Transverse colon (tissue), 4 donors: ENCODE data around the gene TMEM229B. TPM values are rescaled to one million over a fixed set of nuclear protein-coding genes. Genes with fewer than 3 reads are reported as not detected.

Source experiments
- DNase-seq: peaks from one replicate; pipeline ENCODE4 v3.0.0-alpha.2; 2019
- H3K27ac ChIP-seq, 4 donors: fragments of 200-600 bp; sonication (generic); 2 replicates each; pipeline ENCODE4 v1.5.1; 2016 to 2018; ENCODE audit warnings: inconsistent platforms in 4 of 4
- H3K27me3 ChIP-seq: fragments of 200-600 bp; sonication (generic); 2 replicates; pipeline ENCODE4 v1.5.1; 2017; ENCODE audit warnings: inconsistent platforms
- H3K36me3 ChIP-seq, 4 donors: fragments of 200-600 bp; sonication (generic); 2 replicates each; pipeline ENCODE4 v1.5.1; 2017 to 2019; ENCODE audit warnings: inconsistent platforms in 4 of 4
- H3K4me1 ChIP-seq, 4 donors: fragments of 200-600 bp; sonication (generic); 2 replicates each; pipeline ENCODE4 v1.5.1; 2017 to 2020; ENCODE audit warnings: inconsistent platforms in 4 of 4
- H3K4me3 ChIP-seq, 4 donors: fragments of 200-600 bp; sonication (generic); 1 replicate in 1 of 4; 2 replicates in 3 of 4; pipeline versions ENCODE4 v1.5.1 to v1.6.1; 2017 to 2019; ENCODE audit warnings: inconsistent platforms in 4 of 4
- H3K9me3 ChIP-seq, 2 donors: fragments of 200-600 bp; sonication (generic); 2 replicates each; pipeline ENCODE4 v1.5.1; 2017 to 2019; ENCODE audit warnings: inconsistent platforms in 2 of 2
- CTCF ChIP-seq, 5 experiments: fragments of 200-600 bp in 3 of 5; fragments of 450-650 bp in 2 of 5; sonication (generic) in 3 of 5; IDR thresholded peaks; 1 replicate in 2 of 5; 2 replicates in 3 of 5; pipeline ENCODE4 v1.5.1; 2016 to 2017; ENCODE audit warnings: antibody characterized with exemption in 5 of 5, inconsistent platforms in 3 of 5, mild to moderate bottlenecking in 2 of 5, moderate library complexity in 1 of 5
- EP300 ChIP-seq: sonication (generic); formaldehyde crosslinking; IDR thresholded peaks from one replicate; pipeline ENCODE4 v1.6.1; 2017; ENCODE audit warnings: antibody characterized with exemption, low read depth
- POLR2A ChIP-seq: fragments of 450-650 bp; IDR thresholded peaks from one replicate; pipeline ENCODE4 v1.6.1; 2016; ENCODE audit warnings: antibody characterized with exemption, mild to moderate bottlenecking, moderate library complexity
- POLR2AphosphoS5 ChIP-seq, 3 donors: sonication (generic); formaldehyde crosslinking; IDR thresholded peaks; one replicate each; pipeline ENCODE4 v1.6.1; 2016; ENCODE audit warnings: antibody characterized with exemption in 3 of 3
- WGBS, 2 donors: methylation state at CpG; one replicate each; pipeline ENCODE4 v1.1.5; 2018; ENCODE audit warnings: low coverage in 1 of 2; 5-methylcytosine and 5-hydroxymethylcytosine counted together
- in situ Hi-C, 4 donors: fragments of 200-750 bp; cut with MboI; loops; one replicate each; pipeline versions ENCODE4 v1.15.0 to v1.15.1; 2017; ENCODE audit warnings: low sequenced_read_pairs in 3 of 4, low pct_ligation_motif_present in 1 of 4, low pct_unique_long_range_greater_than_20kb in 1 of 4
- intact Hi-C: fragments of 100-400 bp; cut with DNase I; formaldehyde crosslinking; loops from one replicate; pipeline ENCODE4 v1.15.1; 2023; ENCODE audit warnings: low total_unique reads
- total RNA-seq, 4 donors: library from RNA; depleted of rRNA; stranded (reverse); fragments of >200 nt; gene quantifications; one replicate each; pipeline ENCODE4 v1.1.0, GENCODE V29; 2016

Gene TMEM229B
- total RNA-seq, 4 donors from 2014 or later, result 3.7 to 13.5 (median 7.4) TPM

GRCh38 chr14:67532998-67533753 is 44.7 kb upstream of the TMEM229B start, which contains the start of gene PLEKHH1:
Gene PLEKHH1 (plus strand): TSS chr14:67533290. CDS start chr14:67541868, 8,578 bp downstream.
- in situ Hi-C loops (no loop called here), intact Hi-C loops (no loop called here)
- peak within 1 kb of the TSS; percentile 21 to 89 (median 82) for H3K4me3 ChIP-seq
- no peaks in the 10 kb centered on the region for H3K27me3 ChIP-seq
- peaks cover 0 to 18% (median 8%) of the 10 kb centered on the region in 4 donors for H3K4me1 ChIP-seq
- WGBS, 2 donors, result 1% methylated on average over 30 of the region's 86 CpGs; no CpG with 5 or more reads in 1 of the 2 donors
- TF ChIP-seq POLR2AphosphoS5 (IDR thresholded peaks at IDR 0.05), result peak; percentile 82 to 91 (median 83)
- no peak for TF ChIP-seq EP300
- TF ChIP-seq POLR2A, result peak; percentile 80
- no peak for TF ChIP-seq CTCF (IDR thresholded peaks at IDR 0.05)
- H3K27ac ChIP-seq, result peak within 1 kb of the TSS; percentile 75 to 91 (median 89)
- H3K36me3 ChIP-seq, result no peaks in the 10 kb centered on the region
- DNase-seq, result peak; percentile 88
- no peaks in the 10 kb centered on the region for H3K9me3 ChIP-seq

- in situ Hi-C loops, result no loop called here
- no peaks in the 10 kb centered on the region for H3K36me3 ChIP-seq
- no peaks in the 10 kb centered on the region for H3K27me3 ChIP-seq
- 18 to 50% methylated on average over 6 to 18 of the region's 23 CpGs for WGBS, 2 donors
- intact Hi-C loops, result no loop called here
- H3K4me1 ChIP-seq, result peaks cover 0 to 18% (median 8%) of the 10 kb centered on the region in 4 donors
- TF ChIP-seq POLR2A (no peak), EP300 (no peak), POLR2AphosphoS5 (IDR thresholded peaks at IDR 0.05) (no peak), CTCF (IDR thresholded peaks at IDR 0.05) (no peak)
- DNase-seq, result no peak
- H3K4me3 ChIP-seq, result peak overlapping the region; percentile 21 to 89 (median 82)
- peak overlapping the region; percentile 75 to 91 (median 89) for H3K27ac ChIP-seq
- H3K9me3 ChIP-seq, result no peaks in the 10 kb centered on the region
Measured at GRCh38 chr14:67532606-67532997, 44.1 kb upstream of the TMEM229B start.

- Histone ChIP-seq H3K4me3 (no peak overlapping the region), H3K36me3 (no peaks in the 10 kb centered on the region), H3K9me3 (no peaks in the 10 kb centered on the region), H3K4me1 (peaks cover 0 to 24% (median 8%) of the 10 kb centered on the region in 4 donors), H3K27me3 (peaks cover 5% of the 10 kb centered on the region), H3K27ac (no peak overlapping the region)
- WGBS, 2 donors, result 69 to 77% methylated on average over 3 to 5 of the region's 5 CpGs
- no peak for DNase-seq
- TF ChIP-seq CTCF (IDR thresholded peaks at IDR 0.05) (no peak), EP300 (no peak), POLR2A (no peak), POLR2AphosphoS5 (IDR thresholded peaks at IDR 0.05) (no peak)
- in situ Hi-C loops, result no loop called here
- intact Hi-C loops, result loop anchor here (5.0 kb wide), 1 partner anchor 37 kb away; no protein-coding TSS in a partner anchor
Measured at GRCh38 chr14:67529947-67530935, 41.7 kb upstream of the TMEM229B start.

- Histone ChIP-seq H3K27me3 (peaks cover 9% of the 10 kb centered on the region), H3K36me3 (no peaks in the 10 kb centered on the region), H3K4me3 (no peak overlapping the region), H3K9me3 (no peaks in the 10 kb centered on the region), H3K4me1 (peaks cover 0 to 17% (median 12%) of the 10 kb centered on the region in 4 donors), H3K27ac (no peak overlapping the region)
- intact Hi-C loops, result loop anchor here (5.0 kb wide), 1 partner anchor 39 kb away; no protein-coding TSS in a partner anchor
- in situ Hi-C loops, result no loop called here
- 76% methylated on average over 1 of the region's 1 CpG; no CpG with 5 or more reads in 1 of the 2 donors for WGBS, 2 donors
- no peak for TF ChIP-seq EP300
- no peak for TF ChIP-seq CTCF (IDR thresholded peaks at IDR 0.05)
- TF ChIP-seq POLR2A, result no peak
- no peak for TF ChIP-seq POLR2AphosphoS5 (IDR thresholded peaks at IDR 0.05)
- DNase-seq, result no peak
Measured at GRCh38 chr14:67528276-67528675, 39.8 kb upstream of the TMEM229B start.
